Measurements from ENCODE around the gene SYCE3.

Gene SYCE3

GRCh38 chr22:50526834-50527801 lies 35.6 kb downstream of the SYCE3 start:
- no peak for TF ChIP-seq CTCF (IDR thresholded peaks at IDR 0.05)

GRCh38 chr22:50526108-50526833 lies 36.4 kb downstream of the SYCE3 start:
- peak; percentile 76 for TF ChIP-seq CTCF (IDR thresholded peaks at IDR 0.05)

GRCh38 chr22:50525858-50526107 lies 36.9 kb downstream of the SYCE3 start:
- TF ChIP-seq CTCF (IDR thresholded peaks at IDR 0.05) = no peak

GRCh38 chr22:50525104-50525857 lies 37.4 kb downstream of the SYCE3 start, which contains the start of gene SCO2:
SCO2 (minus strand) TSS chr22:50525598; CDS start chr22:50524411, 1,187 bp downstream.
- TF ChIP-seq CTCF (IDR thresholded peaks at IDR 0.05) = peak; percentile 11; the same call in 1 of the 2 replicates

- TF ChIP-seq CTCF (IDR thresholded peaks at IDR 0.05) = no peak
Measured at GRCh38 chr22:50524676-50525103, 38.0 kb downstream of the SYCE3 start.

GRCh38 chr22:50523806-50524675 lies 38.7 kb downstream of the SYCE3 start:
- TF ChIP-seq CTCF (IDR thresholded peaks at IDR 0.05) = no peak
